Duodenal mucosa (tissue), 2 donors: Measurements from ENCODE around the gene RETREG2.
A peak's percentile ranks its signal among the peaks of the same experiment; 100 is the strongest.

Experiments used
- H3K27ac ChIP-seq: one replicate; pipeline ENCODE4 v1.7.0; 2013; ENCODE audit warnings: low read depth, low read length
- H3K27me3 ChIP-seq, 2 donors: one replicate each; pipeline ENCODE4 v1.7.0; 2013; ENCODE audit warnings: low read length in 2 of 2, control low read depth in 1 of 2; ENCODE audit not compliant: insufficient read depth in 2 of 2, control insufficient read depth in 1 of 2
- H3K36me3 ChIP-seq, 2 donors: one replicate each; pipeline ENCODE4 v1.7.0; 2013; ENCODE audit warnings: low read length in 2 of 2, control low read depth in 1 of 2; ENCODE audit not compliant: insufficient read depth in 2 of 2, control insufficient read depth in 1 of 2
- H3K4me1 ChIP-seq, 2 donors: one replicate each; pipeline ENCODE4 v1.7.0; 2013; ENCODE audit warnings: low read length in 2 of 2, control low read depth in 1 of 2; ENCODE audit not compliant: insufficient read depth in 2 of 2, control insufficient read depth in 1 of 2
- H3K4me3 ChIP-seq, 2 donors: one replicate each; pipeline ENCODE4 v1.7.0; 2013; ENCODE audit warnings: low read length in 2 of 2, low read depth in 1 of 2
- H3K9ac ChIP-seq, 2 donors: one replicate each; pipeline ENCODE4 v1.7.0; 2013; ENCODE audit warnings: low read length in 2 of 2, low read depth in 1 of 2
- H3K9me3 ChIP-seq, 2 donors: one replicate each; pipeline ENCODE4 v1.7.0; 2013; ENCODE audit warnings: low read length in 2 of 2, control low read depth in 1 of 2; ENCODE audit not compliant: control insufficient read depth in 1 of 2

The RETREG2 gene

DNA sequence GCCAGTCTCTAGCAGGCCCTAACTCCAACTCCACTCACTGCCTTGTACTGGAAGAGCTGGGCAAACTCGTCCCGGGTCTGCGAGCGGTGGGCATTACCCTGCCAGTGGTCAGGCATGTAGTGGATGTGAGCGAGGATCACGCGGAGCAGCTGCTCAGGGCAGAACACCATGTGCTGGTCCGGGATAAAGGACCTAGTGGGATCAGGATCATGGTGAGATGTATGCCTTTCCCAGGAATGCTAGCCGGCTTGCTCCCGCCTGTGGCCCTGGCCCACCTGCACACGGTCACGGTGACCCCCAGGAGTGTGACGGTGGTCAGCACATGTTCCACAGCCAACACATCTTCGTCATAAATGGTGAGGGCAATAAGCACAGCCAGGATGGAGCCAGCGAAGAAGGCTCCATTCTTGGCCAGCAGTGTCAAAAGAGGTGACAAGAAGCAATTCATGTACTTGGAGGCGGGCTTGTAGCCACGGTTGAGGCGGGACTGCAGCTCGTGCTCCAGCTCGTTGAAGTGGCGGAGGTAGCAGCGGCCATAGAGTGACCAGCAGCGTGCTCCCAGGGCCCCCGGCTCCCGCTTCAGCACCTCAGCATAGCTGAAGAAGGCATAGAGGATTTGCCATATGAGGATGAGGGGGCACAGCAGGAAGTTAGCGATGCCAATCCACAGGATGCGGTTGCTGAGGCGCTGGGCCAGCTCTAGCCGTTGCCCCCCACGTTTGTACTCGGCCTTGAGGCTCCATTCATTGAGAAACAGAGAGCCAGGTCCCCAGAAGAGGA lies 45.9 kb downstream of the RETREG2 start:
- H3K27me3 ChIP-seq, result no peaks in the 10 kb centered on the region
- H3K36me3 ChIP-seq, result peaks cover 57 to 71% of the 10 kb centered on the region in 2 donors
- H3K9me3 ChIP-seq, result no peaks in the 10 kb centered on the region
- peaks cover 24 to 26% of the 10 kb centered on the region in 2 donors for H3K4me1 ChIP-seq
- no peak overlapping the region for H3K27ac ChIP-seq
- H3K4me3 ChIP-seq, result no peak overlapping the region
- H3K9ac ChIP-seq, result no peak overlapping the region

DNA sequence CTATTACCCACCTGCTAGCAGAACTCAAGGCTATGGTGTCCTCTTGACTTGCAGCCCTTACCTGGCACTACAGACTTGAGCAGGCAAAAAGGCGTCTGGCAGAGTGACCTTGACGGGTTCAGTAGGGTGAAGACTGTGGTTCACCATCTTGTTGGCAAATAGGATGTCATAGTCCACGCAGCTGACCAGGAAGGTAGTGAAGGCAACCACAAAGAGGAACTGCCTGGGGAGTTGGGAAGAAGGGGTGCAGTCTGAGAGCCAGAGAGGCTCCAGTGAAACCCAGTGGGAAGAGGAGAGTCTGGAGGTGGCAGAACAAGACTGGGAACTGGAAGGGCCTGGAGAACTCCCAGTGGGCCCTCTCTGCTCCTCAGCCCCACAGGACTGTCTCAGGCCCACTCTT lies 47.3 kb downstream of the RETREG2 start:
- Histone ChIP-seq H3K9ac (no peak overlapping the region), H3K36me3 (peaks cover 52 to 61% of the 10 kb centered on the region in 2 donors), H3K9me3 (no peaks in the 10 kb centered on the region), H3K4me3 (no peak overlapping the region), H3K27me3 (no peaks in the 10 kb centered on the region), H3K4me1 (peaks cover 17 to 18% of the 10 kb centered on the region in 2 donors), H3K27ac (no peak overlapping the region)

DNA sequence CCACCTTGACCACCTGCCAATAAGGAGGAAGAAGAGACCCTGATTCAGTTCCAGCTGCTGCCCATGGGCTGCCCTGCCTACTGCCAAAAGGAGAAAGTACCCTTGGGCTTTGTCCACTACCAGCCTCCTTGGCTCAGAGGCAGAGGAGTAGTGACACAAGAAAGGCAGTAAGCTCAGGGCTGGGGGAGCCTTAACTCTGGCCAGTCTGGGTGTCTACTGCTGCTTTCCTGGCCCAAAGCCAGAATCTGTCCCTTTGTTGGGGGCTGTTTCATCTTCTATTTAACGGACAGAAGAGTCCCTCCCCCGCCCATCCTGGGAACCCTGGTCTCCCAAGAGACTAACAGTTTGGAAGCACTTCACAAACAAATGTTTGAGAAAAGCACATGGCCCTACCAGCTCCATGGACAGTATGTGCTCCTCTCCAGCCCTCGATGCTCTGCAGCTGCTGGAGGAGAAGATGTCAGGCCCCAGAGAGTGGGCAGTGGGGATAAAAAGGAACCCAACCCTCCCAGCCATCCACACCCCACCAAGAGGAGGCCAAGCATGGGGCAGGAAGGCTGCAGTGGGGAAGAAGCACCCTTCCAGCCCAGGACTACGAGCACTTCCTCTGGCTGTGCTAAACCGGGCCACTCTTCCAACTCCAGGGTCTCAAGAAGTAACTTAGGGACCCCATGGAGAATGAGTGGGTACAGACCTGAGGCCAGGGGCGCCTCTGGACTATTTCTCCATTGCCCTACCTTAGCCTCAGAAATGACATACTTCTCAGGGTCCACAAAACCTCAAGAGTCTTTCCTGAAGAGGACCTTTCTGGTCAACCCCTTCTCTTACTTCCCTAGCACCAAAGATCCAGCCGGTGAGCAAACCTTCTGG lies 50.2 kb downstream of the RETREG2 start:
- Histone ChIP-seq H3K27me3 (no peaks in the 10 kb centered on the region), H3K9ac (peak overlapping the region; percentile 92), H3K9me3 (no peaks in the 10 kb centered on the region), H3K27ac (no peak overlapping the region), H3K4me1 (peaks cover 24 to 26% of the 10 kb centered on the region in 2 donors), H3K4me3 (peak overlapping the region; percentile 89 to 93), H3K36me3 (peaks cover 46 to 50% of the 10 kb centered on the region in 2 donors)

DNA sequence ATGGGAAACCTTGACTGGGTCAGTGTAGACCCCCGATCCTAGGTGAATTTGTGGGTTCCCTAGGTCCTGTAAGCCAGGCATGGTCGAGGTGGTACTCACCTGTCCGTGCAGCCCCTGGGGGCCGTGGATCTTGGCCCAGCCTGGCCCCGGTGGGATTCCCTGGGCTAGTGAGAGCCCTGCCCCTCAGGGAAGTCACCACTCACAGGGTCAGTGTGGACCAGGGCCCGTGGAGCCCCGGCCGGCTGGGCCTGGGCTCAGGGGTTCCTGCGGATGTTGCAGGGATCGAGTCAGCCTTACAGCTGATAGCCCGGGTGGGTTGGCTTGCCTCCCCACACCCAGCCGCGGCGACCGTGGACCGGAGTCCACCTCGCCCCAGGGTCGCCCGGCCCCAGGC lies 50.8 kb downstream of the RETREG2 start:
- no peaks in the 10 kb centered on the region for H3K27me3 ChIP-seq
- peak overlapping the region; percentile 89 to 93 for H3K4me3 ChIP-seq
- H3K9me3 ChIP-seq, result no peaks in the 10 kb centered on the region
- peaks cover 46 to 50% of the 10 kb centered on the region in 2 donors for H3K36me3 ChIP-seq
- peak overlapping the region; percentile 94 for H3K27ac ChIP-seq
- H3K9ac ChIP-seq, result peak overlapping the region; percentile 92
- H3K4me1 ChIP-seq, result peaks cover 24 to 26% of the 10 kb centered on the region in 2 donors

DNA sequence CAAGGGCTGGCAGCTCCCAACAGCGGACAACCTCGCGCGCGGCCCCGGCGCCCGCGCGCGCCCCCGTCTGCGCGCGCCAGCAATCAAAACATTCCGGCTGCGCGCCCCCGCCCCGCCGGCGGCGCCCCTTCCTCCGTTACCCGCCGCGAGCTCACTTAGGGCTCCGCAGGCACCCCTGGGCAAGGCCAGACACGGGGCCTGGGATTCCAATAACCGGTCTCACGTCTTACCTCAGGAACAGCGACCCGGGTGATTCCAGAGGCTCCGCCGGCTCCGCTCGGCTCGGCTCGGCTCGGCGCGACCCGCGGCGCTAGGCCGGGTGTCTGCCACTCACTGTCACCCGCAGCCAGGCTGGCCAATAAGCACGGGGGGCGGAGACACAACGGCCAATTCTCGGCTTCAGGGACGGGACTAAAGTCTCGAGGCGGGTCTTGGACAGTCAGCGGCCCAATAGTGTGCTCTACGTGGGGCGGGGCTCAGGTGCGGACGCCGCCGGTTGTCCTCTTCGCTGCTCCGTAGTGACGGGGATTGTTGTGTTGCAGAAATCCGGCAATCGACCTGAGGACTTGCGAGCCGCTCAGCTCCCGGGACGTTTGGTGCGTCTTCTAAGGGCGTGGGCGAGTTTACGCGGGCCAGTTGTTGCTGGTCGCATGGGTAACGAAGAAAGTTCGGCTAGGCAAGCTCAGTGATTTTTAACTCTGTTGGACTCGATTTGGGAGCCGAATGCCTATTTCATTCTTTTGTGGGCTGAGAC lies 51.4 kb downstream of the RETREG2 start, which contains the start of the genes ANKZF1 and ATG9A:
TSS of gene ANKZF1 (plus strand) at position 502 of the 754 bp plus-strand sequence. CDS start 452 bp downstream, outside the sequence.
TSS of gene ATG9A (minus strand) at position 332 of the 754 bp plus-strand sequence. CDS start 1,612 bp downstream, outside the sequence.
- Histone ChIP-seq H3K36me3 (peaks cover 46 to 50% of the 10 kb centered on the region in 2 donors), H3K9me3 (no peaks in the 10 kb centered on the region), H3K27me3 (no peaks in the 10 kb centered on the region), H3K4me3 (peak within 1 kb of the TSS; percentile 93 to 98), H3K9ac (peak within 1 kb of the TSS; percentile 92), H3K27ac (peak within 1 kb of the TSS; percentile 94), H3K4me1 (peaks cover 24 to 26% of the 10 kb centered on the region in 2 donors)

DNA sequence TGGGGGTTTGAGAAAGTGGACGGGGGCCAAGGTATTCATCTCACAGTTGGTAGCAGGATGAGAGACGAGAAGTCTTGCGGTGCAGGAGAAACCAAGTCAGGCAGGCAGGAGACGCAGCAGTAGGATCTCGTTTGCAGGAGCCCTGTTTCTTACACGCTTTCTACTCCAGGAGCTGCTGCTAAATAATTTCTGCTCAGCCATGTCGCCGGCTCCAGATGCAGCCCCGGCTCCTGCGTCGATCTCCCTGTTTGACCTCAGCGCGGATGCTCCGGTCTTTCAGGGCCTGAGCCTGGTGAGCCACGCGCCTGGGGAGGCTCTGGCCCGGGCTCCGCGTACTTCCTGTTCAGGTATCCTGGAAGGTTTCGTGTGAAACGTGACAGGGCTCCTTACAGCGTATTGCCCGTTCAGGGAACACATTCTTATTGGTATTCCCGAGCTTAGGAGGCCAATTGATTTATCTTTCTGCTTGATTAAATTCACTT lies 52.0 kb downstream of the RETREG2 start:
- peaks cover 24 to 26% of the 10 kb centered on the region in 2 donors for H3K4me1 ChIP-seq
- peak overlapping the region; percentile 93 to 98 for H3K4me3 ChIP-seq
- H3K27ac ChIP-seq, result peak overlapping the region; percentile 86
- H3K36me3 ChIP-seq, result peaks cover 40 to 50% of the 10 kb centered on the region in 2 donors
- H3K9me3 ChIP-seq, result no peaks in the 10 kb centered on the region
- H3K9ac ChIP-seq, result peak overlapping the region; percentile 86 to 88
- no peaks in the 10 kb centered on the region for H3K27me3 ChIP-seq

DNA sequence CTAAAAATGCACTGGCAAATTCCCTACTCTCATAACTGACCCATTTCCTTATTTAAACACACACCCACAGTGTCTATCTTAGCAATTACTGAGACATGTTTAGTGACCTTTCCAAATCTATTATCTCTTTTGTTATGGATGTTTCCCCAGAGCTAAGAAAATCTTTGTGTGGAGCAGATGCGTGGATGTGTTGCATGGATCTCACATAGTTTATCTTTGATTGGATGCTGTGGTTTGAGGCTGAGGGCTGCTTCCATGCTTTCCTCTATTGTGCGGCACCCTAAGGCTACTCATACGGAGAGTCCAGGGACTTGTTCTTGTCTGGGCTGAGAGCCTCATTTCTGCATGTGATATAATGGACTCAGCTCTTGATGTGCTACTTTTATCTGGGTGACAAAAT lies 56.3 kb downstream of the RETREG2 start:
- H3K27ac ChIP-seq, result no peak overlapping the region
- H3K9me3 ChIP-seq, result no peaks in the 10 kb centered on the region
- peaks cover 42 to 65% of the 10 kb centered on the region in 2 donors for H3K36me3 ChIP-seq
- no peaks in the 10 kb centered on the region for H3K27me3 ChIP-seq
- no peak overlapping the region for H3K9ac ChIP-seq
- H3K4me1 ChIP-seq, result peaks cover 10 to 12% of the 10 kb centered on the region in 2 donors
- H3K4me3 ChIP-seq, result no peak overlapping the region
